GM19397 (cell line): Measurements from ENCODE around the gene MYH7B.

Experiments used
- ATAC-seq: cut with Tn5 transposase; IDR thresholded peaks from one replicate; pipeline ENCODE4 v1.9.1; 2021; ENCODE audit warnings: mild to moderate bottlenecking, moderate library complexity; ENCODE audit not compliant: unreplicated experiment

MYH7B gene

GRCh38 chr20:35002426-35003210 lies 47.0 kb downstream of the MYH7B start:
- no peak for ATAC-seq

- ATAC-seq, result no peak
Observed at GRCh38 chr20:35003211-35004031, 47.8 kb downstream of the MYH7B start.

- no peak for ATAC-seq
Observed at GRCh38 chr20:35004051-35004725, 48.5 kb downstream of the MYH7B start.

- ATAC-seq, result no peak
Observed at GRCh38 chr20:35004749-35005462, 49.2 kb downstream of the MYH7B start.
